OCI-LY1 (cell line): Measurements from ENCODE around the gene TRPM3.

Experiments
- CTCF ChIP-seq: fragments of 200-600 bp; sonication (generic), shearing (Covaris generic); IDR thresholded peaks from 2 replicates; pipeline ENCODE4 v1.5.1; 2017; ENCODE audit warnings: mild to moderate bottlenecking, antibody characterized with exemption, low read length, moderate library complexity, mixed read lengths
- EZH2 ChIP-seq: fragments of 200-600 bp; sonication (generic), shearing (Covaris generic); IDR thresholded peaks from 2 replicates; pipeline ENCODE4 v1.8.0; 2017; ENCODE audit warnings: borderline replicate concordance, mixed run types, mild to moderate bottlenecking, antibody characterized with exemption, low read length, moderate library complexity, mixed read lengths

GRCh38 chr9:70609011-70609410 is 512.4 kb downstream of the TRPM3 start:
- TF ChIP-seq CTCF, result no peak
- no peak for TF ChIP-seq EZH2
